Neutrophil (primary cell): ENCODE measurements around the gene WDR64.

Experiments
- H3K27ac ChIP-seq: fragments of 200-600 bp; sonication (generic); 2 replicates; pipeline ENCODE4 v1.5.1; 2016; ENCODE audit warnings: mild to moderate bottlenecking, moderate library complexity
- H3K27me3 ChIP-seq: fragments of 200-600 bp; sonication (generic); 2 replicates; pipeline ENCODE4 v1.6.0; 2016; ENCODE audit warnings: mild to moderate bottlenecking
- H3K36me3 ChIP-seq: fragments of 200-600 bp; sonication (generic); 2 replicates; pipeline ENCODE4 v1.5.1; 2017
- H3K4me1 ChIP-seq, 2 experiments: fragments of 200-600 bp in 1 of 2; sonication (generic) in 1 of 2; 1 replicate in 1 of 2; 2 replicates in 1 of 2; pipeline versions ENCODE4 v1.5.1 to v1.6.1; 2013 to 2016; ENCODE audit warnings: low read depth in 1 of 2, low read length in 1 of 2, mild to moderate bottlenecking in 1 of 2, moderate library complexity in 1 of 2; ENCODE audit not compliant: control insufficient read depth in 1 of 2, insufficient read depth in 1 of 2
- H3K4me3 ChIP-seq, 2 experiments: fragments of 200-600 bp in 1 of 2; sonication (generic) in 1 of 2; 1 replicate in 1 of 2; 2 replicates in 1 of 2; pipeline ENCODE4 v1.5.1; 2013 to 2016; ENCODE audit warnings: low read depth in 1 of 2, low read length in 1 of 2, mild to moderate bottlenecking in 1 of 2, moderate library complexity in 1 of 2
- H3K9me3 ChIP-seq: fragments of 200-600 bp; sonication (generic); 2 replicates; pipeline ENCODE4 v1.5.1; 2016
- TF ChIP-seq, protein P1 (sequence below): fragments of 200-600 bp; sonication (generic); IDR thresholded peaks from 2 replicates; pipeline ENCODE4 v1.5.1; 2016; ENCODE audit warnings: antibody characterized with exemption

WDR64 gene

DNA sequence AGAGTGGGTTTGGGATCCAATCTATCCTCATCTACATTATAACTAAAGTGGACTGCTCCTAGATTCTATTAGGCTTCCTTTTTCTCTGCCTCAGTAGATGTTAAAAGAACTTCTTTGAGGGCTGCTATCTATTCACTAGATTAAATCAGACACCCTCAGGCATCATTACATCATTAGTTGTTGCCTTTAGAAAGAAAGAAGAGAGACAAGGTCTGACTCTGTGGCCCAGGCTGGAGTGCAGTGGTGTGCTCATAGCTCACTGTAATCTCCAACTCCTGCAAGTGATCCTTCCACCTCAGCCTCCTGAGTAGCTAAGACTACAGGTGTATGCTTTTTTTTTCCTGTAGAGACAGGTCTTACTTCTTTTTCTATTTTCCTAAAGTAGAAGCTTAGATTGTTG lies 124.8 kb downstream of the WDR64 start:
- Histone ChIP-seq H3K27ac (no peak overlapping the region), H3K4me3 (no peak overlapping the region), H3K36me3 (no peaks in the 10 kb centered on the region), H3K27me3 (no peaks in the 10 kb centered on the region), H3K9me3 (no peaks in the 10 kb centered on the region), H3K4me1 (no peaks in the 10 kb centered on the region)
- TF ChIP-seq, protein P1, sequence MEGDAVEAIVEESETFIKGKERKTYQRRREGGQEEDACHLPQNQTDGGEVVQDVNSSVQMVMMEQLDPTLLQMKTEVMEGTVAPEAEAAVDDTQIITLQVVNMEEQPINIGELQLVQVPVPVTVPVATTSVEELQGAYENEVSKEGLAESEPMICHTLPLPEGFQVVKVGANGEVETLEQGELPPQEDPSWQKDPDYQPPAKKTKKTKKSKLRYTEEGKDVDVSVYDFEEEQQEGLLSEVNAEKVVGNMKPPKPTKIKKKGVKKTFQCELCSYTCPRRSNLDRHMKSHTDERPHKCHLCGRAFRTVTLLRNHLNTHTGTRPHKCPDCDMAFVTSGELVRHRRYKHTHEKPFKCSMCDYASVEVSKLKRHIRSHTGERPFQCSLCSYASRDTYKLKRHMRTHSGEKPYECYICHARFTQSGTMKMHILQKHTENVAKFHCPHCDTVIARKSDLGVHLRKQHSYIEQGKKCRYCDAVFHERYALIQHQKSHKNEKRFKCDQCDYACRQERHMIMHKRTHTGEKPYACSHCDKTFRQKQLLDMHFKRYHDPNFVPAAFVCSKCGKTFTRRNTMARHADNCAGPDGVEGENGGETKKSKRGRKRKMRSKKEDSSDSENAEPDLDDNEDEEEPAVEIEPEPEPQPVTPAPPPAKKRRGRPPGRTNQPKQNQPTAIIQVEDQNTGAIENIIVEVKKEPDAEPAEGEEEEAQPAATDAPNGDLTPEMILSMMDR, result no peak

DNA sequence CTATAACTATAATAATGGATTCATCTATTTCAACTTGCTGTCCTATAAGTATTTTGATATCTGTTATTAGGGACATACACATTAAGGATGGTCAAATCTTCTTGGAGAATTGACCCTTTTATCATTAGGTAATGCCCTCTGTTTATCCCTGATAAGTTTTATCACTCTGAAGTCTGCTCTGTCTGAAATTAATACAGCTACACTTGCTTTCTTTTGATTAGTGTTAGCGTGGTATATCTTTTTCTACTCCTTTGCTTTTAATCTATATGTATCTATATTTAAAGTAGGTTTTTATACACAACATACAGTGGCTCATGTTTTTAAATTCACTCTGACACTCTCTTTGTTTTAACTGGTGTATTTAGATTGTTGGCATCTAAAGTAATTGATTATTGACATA lies 126.0 kb downstream of the WDR64 start:
- TF ChIP-seq, protein P1, result no peak
- Histone ChIP-seq H3K27me3 (no peaks in the 10 kb centered on the region), H3K9me3 (no peaks in the 10 kb centered on the region), H3K4me1 (no peaks in the 10 kb centered on the region), H3K36me3 (no peaks in the 10 kb centered on the region), H3K4me3 (no peak overlapping the region), H3K27ac (no peak overlapping the region)

DNA sequence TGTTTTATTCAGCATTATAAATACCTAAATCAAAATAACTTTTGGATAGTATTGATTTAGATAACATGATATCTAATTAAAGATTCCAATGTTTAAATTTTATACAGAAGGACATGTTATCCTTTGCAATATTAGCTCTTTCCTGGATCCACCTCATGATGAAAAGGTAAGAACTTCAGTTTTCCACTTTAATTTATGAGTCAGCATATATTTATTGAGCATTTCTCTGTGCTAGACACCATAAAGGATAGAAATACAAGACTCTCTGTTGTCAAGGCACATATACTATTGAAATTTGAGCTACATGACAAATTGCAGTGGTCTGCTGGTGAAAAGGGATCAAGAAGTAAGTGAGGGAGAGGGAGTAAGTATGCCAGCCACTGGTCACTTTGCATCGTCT lies 127.8 kb downstream of the WDR64 start:
- no peak overlapping the region for H3K27ac ChIP-seq
- no peaks in the 10 kb centered on the region for H3K9me3 ChIP-seq
- H3K27me3 ChIP-seq, result no peaks in the 10 kb centered on the region
- no peaks in the 10 kb centered on the region for H3K4me1 ChIP-seq
- TF ChIP-seq, protein P1, result no peak
- no peak overlapping the region for H3K4me3 ChIP-seq
- H3K36me3 ChIP-seq, result no peaks in the 10 kb centered on the region

DNA sequence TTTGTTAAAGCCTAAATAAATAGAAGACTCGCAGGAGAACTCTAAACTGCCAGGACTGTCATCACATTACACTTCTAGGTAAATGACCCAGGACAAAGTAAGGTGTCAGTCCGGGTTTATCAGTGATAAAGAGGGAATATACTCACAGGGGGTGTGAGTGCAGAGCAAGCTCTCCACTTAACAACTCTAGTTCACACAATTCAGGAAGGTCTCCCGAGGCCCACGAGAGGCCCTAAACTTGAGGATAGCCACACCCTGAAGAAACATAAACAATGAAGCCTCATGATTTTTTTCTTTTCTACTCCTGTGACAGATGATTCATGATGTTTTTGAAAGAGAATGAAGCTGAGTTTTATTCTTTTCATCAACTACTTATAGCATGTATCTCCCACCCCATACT lies 130.3 kb downstream of the WDR64 start:
- TF ChIP-seq, protein P1, result no peak
- no peaks in the 10 kb centered on the region for H3K36me3 ChIP-seq

DNA sequence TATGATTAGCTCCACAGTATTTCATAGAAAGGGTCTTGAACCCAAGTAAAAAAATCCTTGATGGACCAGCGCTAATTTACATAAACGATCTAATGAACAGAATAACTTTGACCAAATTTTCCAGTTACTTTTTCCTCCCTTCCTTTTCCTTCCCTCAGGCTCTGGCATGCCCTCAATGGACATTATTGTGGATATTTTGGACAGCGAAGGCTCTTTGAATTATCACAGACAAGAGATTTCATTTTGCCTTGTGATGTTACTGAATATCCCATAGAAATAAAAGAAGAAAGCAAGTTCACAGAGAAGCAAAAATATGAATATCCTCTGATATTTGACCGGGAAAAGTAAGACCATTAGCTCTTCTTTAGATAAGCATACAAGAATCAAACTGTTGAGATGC lies 135.6 kb downstream of the WDR64 start:
- Histone ChIP-seq H3K36me3 (no peaks in the 10 kb centered on the region), H3K9me3 (no peaks in the 10 kb centered on the region), H3K27ac (no peak overlapping the region), H3K27me3 (no peaks in the 10 kb centered on the region), H3K4me1 (no peaks in the 10 kb centered on the region), H3K4me3 (no peak overlapping the region)
- TF ChIP-seq, protein P1, result no peak

More for the DNA sequence above, 130.3 kb downstream of the WDR64 start:
- no peak overlapping the region for H3K4me3 ChIP-seq
- no peaks in the 10 kb centered on the region for H3K9me3 ChIP-seq
- no peaks in the 10 kb centered on the region for H3K4me1 ChIP-seq
- no peak overlapping the region for H3K27ac ChIP-seq
- no peaks in the 10 kb centered on the region for H3K27me3 ChIP-seq

DNA sequence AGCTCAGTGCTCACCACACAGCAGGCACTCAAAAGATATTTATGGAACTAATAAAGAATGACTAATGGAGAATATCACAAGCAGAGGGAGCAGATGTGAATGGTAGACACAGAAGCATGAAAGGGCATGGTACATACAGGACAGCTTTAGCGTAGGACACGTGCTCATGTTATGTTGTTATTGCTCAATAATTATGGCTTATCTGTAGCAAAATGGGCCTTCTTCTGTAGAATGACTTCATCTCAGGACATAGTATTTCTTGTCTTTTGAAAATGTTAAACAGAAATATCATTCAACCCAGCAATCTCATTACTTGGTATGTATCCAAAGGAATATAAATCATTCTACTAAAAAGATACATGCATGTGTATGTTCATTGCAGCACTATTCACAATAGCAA lies 137.0 kb downstream of the WDR64 start:
- TF ChIP-seq, protein P1, result no peak
- Histone ChIP-seq H3K9me3 (no peaks in the 10 kb centered on the region), H3K27me3 (no peaks in the 10 kb centered on the region), H3K36me3 (no peaks in the 10 kb centered on the region), H3K4me1 (no peaks in the 10 kb centered on the region), H3K27ac (no peak overlapping the region), H3K4me3 (no peak overlapping the region)
